HG02763 (cell line): ENCODE data around the gene PPM1H.
"Not testable (repeated sequence)": the region's sequence is repeated elsewhere in the genome, so short reads cannot be mapped to it uniquely, and the experiment has no call there.

Experiments
- ATAC-seq: cut with Tn5 transposase; IDR thresholded peaks from one replicate; pipeline ENCODE4 v1.9.1; 2021; ENCODE audit warnings: mild to moderate bottlenecking, moderate library complexity; ENCODE audit not compliant: unreplicated experiment

Gene PPM1H

DNA sequence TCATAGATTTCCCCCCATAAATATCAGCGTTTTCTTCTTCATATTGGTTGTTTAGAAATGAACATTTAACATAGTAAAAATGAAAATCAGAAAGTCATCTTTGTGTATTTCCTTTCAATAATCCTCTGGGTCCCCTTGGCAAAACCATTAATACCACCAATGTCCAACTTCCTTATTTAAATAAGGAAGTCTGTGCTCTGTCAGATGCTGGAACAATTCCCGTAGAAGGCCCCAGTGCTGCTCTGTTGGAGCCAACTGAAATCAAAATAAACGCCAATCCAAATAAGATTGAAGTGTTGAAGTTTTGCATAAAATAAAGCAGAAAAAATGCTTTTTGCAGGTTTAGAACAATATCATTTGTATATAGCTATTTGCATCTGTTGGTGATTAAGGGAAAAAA, 93.1 kb downstream of the PPM1H start:
- ATAC-seq = no peak

DNA sequence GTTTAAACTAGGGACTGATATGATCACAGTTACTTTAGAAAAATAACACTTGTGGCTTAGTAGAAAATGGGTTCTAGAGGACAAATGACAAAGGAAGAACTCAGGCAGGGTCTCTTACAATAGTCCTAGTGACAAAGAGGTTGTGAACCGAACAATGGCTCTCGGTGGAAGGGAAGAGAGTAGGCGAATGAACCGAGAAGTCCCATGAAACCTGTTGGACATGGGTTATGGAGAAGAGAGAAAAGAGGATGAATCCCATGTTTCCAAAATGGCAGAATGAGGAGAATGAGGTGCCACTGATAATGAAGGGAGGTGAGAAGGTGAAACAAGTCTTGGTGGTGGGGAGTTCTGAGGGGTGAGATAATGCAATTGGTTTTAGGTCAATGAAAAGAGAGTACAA, 94.1 kb downstream of the PPM1H start:
- no peak for ATAC-seq

DNA sequence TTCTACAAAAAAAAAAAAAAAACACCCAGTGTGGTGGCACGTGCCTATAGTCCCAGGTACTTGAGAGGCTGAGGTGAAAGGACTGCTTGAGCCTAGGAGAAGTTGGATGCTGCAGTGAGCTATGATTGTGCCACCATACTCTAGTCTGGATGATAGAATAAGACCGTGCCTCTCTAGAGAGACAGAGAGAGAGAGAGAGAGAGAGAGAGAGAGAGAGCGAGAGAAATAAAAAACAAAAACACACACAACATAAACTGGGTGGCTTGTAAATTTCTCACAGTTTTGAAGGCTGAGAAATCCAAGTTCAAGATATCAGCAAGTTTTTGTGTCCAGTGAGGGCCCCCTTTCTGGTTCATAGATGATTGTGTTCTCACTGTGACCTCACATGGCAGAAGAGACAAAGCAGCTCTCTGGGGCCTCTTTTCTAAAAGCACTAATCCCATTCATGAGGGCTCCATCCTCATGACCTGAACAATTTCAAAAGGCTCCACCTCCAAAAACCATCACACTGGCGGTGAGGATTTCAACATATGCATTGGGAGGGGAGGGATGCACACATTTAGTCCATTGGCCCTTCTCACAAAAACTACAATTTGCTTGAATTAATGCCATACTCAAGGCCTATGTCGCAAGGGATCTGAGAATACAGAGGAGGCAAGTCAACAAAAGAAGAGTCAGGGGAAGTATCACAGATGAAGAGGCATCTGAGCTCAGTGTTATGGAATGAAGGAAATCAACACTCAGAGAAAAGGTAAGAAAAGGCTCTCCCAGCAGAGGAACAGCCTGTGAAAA, 94.9 kb downstream of the PPM1H start:
- ATAC-seq = no peak

DNA sequence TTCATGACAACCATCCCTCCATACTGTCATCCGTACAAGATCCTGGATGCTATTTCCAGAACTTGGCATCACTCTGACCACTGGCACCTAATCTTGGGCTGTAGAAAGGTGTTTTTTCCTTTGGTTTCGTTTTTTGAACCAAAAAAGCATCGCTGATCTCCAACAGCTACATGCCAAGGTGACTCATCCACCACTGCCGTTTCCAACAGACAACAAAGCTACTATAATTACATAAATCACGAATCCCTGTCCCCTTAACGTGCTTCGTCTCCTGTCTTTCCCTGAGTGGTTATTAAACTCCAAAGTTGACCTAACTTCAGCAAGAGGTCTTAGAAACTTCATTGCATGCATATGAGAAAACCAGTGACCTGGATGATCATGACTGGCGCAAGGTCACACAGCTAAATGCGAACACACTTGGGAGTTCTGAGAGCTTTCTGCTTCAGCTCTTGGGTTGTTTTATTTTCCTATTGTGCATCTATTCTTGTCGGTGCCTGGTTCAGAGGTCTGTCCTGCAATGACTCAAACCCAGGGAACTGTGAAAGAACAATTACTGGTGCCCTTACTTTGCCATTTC, 99.9 kb downstream of the PPM1H start:
- no peak for ATAC-seq

DNA sequence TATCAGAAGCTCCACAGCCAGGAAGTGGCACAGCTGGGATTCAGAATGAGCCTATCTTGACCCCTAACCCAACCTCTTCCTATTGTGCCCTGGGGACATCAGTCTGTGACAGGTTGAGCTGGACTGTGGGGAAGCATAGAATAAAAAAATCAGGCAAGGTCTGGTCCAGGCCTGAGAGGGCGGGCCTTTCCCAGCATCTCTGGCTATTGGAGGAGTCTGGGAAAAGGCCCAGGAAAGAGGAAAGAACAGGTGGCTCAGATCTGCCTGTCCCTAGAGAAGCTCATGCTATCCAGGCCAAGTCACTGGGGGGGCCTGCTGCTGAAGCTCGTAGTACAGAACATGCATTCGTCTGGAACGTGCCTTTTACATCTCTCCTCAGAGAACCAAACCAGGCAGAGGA, 100.5 kb downstream of the PPM1H start:
- no peak for ATAC-seq

DNA sequence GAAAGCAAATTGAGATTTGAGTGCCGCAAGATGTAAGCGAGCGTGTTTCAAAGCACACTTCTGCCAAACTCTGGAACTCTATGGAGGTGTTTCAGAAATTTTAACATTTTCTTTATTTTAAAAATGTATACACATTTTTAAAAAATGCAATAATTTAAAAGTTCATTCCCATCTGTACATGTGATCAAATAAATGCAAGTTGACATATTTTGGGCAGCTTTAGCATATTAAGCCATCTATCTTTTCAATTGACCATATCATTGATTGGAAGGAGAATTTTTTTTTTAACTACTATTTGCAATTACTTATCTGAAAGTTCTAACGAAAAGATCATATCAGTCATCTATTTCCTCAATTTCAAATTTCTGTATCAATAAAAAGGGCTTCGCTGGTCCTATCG, 101.3 kb downstream of the PPM1H start:
- ATAC-seq = no peak

DNA sequence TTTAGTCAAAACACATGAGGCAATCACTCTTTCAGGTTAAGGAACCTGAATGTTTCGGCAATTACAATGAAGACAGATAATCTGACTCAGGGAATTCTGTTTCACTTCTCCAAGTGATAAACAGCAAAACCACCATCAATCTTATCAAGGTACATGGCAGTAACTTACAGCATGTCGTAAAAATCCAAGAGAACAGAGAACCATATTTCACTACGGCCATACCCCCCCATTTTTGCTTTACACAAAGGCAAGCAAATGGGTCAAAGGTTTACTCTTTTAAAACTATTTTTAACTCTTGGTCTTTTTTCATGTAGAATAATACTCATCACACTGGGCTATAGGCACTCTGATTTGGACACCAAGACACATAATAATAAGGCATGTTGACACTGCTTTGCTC, 102.4 kb downstream of the PPM1H start:
- no peak for ATAC-seq

DNA sequence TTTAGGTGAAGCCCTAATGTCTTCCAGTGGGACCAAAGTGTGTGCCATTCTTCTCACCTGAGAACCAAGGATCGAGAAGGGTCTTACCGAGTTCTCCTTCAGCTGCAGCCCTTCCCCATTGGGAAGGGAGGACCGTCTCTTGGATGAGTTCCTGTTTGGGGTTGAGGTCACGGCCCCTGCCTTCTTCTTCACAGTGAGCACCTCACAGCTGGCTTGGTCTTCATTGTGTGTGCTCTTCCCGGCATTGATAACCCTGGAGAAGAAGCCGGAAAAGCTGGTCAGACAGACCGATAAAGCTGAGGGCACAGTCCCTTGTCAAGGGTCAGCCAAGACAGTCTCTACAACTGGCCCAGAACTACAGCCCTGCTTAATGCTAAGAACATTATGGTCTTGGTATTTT, 102.9 kb downstream of the PPM1H start:
- no peak for ATAC-seq

DNA sequence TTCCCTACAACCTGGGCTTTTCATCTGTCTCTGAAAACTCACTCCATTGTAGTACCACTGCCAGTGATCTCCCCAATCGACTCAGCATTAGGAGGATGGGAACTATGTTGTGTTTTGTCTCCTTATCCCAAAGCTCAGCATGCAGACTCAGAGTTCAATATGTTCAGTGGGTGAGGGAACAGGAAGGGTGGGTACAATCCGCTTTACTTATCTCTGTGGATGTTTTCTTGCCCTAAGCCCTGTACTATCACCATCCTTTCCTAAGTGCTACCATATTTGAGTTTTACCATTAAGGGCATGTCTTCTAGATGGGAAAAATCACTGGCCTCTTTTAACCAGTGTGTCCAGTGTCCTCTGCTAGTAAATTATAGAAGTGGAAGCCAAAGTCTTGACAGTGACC, 107.1 kb downstream of the PPM1H start:
- ATAC-seq = no peak

DNA sequence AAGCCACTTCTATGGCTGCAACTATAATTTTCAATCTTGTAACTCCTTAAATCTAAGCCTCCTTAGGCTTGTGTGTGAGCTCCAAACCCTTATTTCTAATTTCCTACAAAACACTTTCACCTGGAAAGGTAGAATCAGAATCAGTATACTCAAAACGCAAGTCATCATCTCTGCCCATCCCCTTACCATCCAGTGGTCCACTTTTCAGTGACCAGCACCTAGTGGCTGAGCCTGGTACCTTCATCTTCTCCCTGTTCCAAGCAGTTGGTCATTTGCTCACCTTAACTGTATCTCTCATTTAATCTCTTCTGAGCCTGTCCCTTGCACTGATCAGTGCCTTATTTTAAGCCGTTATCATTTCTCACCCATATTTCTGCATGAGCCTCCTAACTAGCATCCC, 107.9 kb downstream of the PPM1H start:
- no peak for ATAC-seq

DNA sequence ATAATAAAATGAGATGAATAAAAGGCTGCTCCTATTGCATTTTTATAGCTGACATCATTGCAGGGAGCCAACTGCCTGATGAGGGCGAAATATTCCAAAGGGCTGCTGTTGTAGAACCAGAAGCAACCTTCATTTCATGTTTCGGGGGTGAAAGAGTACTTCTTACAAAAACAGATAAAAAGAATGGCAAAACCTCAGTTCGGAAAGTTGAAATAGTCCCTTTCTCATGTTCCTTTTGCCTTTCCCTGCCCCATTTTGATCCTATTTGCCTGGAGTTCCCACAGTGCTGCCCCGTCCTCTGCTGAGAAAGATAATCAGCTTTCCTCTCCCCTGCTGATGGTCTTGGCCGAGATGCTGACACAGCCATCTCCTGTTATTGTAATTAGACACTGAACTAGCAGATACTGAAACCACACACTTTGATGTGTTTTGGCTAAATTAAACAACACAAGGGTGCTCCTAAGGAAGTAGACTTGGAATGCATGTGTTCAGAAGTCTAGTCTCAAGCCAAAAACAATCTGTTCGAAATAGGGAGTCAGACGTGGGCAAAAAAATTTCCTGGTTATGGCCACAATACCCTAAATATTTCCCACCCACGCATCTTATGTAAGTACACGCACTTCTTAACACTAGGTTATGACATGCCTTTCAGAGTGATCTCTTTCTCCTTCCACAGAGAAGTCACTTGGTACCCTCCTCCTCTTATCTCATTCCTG, 117.2 kb downstream of the PPM1H start:
- no peak for ATAC-seq

DNA sequence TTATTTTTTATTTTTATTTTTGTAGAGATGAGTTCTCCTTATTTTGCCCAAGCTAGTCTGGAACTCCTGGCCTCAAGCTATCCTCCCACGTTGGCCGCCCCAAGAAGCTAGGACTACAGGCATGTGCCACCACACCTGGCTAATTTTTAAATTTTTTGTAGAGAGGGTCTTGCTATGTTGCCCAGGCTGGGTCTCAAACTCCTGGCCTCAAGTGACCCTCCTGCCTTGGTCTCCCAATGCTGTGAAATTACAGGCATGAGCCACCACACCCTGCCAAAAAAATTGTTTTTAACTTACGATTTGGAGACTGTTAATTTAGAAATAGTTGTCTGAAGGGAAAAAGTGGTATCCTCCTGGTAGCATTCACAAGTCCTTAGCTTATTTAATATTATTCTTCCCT, 120.7 kb downstream of the PPM1H start:
- ATAC-seq = no peak

DNA sequence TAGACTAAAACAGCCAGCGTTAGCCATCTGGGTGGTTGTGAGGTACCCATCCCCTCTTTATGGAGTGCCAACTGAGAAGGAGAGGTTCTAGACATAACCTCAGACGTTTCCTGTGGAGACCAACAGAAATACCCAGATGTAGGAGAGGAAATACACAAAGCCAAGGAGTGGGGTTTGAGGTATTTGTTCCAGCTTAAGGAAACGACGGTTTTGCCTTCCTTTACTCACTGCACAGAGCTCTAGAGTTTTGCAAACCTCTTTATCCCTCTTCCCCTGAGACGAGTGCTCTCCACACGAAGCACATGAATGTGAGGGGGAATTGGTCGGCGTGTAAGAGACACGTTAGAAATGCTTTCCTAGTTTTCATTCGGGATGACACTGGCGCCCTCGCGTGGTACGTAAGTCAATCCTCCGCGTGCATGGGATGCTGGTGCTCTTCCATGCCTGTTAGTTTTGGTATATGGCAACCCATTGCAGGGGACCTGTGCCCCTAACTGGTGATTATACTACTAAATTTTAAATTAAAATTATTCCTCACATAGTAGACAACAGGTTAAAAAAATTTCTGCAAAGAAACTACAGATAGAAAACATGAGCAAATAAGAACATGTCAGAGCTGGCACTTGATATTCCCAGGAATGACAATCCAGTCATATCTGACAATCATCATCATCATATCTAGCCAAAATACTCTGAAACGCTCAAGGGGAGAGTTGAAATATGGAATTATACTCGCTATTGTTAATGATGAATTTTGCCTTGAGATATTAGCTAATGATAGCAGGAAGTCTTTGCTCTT, 121.7 kb downstream of the PPM1H start:
- peak; percentile 42 for ATAC-seq

DNA sequence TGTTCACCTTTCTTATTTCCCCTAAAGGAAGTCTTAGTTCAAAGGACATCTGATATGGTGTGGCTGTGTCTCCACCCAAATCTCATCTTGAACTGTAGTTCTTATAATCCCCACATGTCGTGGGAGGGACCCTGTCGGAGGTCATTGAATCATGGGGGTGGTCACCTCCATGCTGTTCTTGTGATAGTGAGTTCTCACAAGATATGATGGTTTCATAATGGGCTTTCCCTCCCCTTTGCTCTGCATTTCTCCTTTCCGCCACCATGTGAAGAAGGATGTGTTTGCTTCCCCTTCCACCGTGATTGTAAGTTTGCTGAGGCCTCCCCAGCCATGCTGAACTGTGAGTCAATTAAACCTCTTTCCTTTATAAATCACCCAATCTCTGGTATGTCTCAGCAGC, 123.5 kb downstream of the PPM1H start:
- not testable (repeated sequence) for ATAC-seq

DNA sequence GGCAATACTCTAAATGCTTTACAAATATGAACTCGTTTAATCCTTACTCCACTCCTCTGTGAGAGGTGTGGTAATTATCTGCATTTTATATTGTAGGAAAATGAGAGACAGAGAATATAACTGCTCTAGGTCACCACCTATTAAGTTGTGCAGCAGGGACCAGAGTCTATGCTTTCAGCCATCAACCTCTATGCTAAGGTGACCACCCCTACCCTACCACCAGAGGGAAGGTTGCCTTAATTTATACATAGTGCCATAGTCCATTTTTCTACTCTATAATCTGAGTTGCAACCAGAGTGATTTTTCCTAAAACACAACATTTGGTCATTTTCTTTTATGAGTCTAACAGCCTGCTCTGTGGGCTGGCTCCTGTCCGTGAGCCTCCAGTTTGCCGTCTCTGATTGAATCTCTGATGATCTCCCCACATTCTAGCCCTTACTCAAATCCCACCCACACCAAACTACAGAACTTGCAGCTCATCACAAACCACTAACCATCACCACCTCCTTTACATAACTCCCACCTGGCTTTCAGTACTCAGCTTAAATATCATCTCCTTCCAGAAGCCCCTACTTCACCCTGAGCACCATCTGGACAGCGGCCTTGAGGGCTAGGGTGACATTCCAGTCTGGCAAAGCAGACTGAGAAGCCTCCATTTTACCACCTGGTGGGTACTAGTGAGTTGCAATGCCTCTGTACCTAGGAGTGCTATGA, 126.6 kb downstream of the PPM1H start:
- ATAC-seq = peak; percentile 75

DNA sequence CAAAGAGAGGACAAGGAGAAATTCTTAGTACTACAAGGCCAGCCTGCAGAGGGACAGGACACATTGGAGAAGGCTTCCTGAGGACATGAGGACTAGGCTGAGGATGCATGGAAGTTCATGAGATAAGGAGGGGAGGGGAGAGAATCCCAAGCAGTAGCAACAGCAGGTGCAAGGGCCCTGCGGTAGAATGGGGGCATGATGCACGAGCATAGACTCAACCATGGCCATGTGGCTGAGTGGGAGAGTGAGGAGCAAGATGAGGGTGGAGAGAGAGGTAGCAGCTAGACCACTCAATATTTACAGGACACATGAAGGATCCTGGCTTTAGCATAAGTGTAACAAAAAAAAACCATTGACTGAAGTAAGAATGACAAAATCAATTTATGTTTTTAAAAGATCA, 128.1 kb downstream of the PPM1H start:
- ATAC-seq = no peak

DNA sequence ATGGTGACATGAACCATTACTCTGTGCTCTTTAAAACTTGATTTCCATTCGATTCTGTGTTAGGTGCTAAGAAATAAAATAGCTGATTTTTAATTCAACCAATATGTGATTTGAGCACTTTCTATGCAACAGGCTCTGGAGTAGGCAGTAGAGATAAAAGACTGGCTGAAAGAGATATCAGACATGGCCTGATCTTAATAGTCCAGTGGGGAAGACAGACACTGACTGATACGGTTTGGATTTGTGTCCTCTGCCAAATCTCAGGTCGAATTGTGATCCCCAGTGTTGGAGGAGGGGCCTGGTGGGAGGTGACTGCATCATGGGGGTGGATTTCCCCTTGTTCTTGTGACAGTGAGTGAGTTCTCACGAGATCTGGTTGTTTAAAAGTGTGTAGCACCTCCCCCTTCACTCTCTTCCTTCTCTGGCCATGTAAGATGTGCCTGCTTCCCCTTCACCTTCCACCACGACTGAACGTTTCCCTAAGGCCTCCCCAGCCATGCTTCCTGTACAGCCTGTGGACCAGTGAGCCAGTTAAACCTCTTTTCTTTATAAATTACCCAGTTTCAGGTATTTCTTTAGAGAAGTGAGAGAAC, 128.6 kb downstream of the PPM1H start:
- ATAC-seq = no peak

DNA sequence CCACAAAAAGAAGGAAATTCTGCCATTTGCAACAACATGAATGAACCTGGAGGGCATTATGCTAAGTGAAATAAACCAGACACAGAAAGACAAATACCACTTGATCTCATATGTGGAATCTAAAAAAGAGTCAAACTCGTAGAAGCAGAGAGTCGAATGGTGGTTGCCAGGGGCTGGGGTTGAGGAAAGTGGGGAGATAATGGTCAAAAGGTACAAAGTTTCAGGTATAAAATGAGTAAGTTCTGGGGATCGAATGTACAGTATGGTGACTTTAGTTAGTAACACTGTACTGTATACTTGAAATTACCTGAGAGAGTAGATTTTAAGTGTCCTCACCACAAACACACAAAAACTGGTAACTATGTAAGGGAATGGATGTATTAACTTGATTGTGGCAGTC, 129.4 kb downstream of the PPM1H start:
- ATAC-seq = no peak

DNA sequence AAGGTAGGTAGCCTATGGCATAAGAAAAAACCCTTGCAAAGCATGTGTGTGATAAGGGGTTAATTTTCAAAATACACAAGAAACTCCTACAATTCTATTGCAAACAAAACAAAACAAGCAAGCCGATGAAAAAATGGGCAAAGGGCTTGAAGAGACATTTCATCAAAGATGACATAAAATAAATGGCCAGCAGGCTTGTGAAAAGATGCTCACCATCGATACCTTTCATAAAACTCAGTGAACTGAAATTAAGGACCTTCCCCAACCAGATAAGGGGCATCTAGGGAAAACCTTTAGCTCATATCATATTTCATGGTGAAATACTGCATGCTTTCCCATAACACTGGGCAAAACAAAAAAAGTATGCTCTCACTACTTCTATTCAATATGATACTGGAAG, 131.2 kb downstream of the PPM1H start:
- ATAC-seq = no peak

DNA sequence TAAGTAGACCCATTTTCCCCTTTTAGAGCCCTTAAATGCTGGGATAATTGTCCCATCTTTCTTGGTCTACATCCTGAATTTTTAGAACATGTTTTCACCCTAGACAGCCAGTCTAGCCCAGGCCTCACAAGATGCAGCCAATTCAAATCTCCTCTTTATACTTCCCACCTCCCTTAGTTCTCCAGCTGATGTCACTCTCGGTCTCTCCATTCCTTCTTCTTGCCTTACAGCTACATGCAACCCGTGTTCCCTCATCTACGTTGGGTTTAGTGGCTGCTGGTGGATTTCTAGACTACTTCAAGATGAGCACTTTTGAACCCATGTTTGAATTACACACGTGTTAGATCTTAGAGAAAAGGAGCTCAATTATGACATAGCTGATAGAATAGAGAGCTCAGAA, 132.0 kb downstream of the PPM1H start:
- ATAC-seq = no peak
